HG03196 (cell line): Measurements from ENCODE around the gene KIAA1755.
"Not testable (repeated sequence)": the region's sequence is repeated elsewhere in the genome, so short reads cannot be mapped to it uniquely, and the experiment has no call there.

Source experiments
- ATAC-seq: cut with Tn5 transposase; IDR thresholded peaks from one replicate; pipeline ENCODE4 v1.9.1; 2021; ENCODE audit not compliant: unreplicated experiment

KIAA1755 gene

GRCh38 chr20:38290829-38291814 is 30.6 kb upstream of the KIAA1755 start:
- no peak for ATAC-seq

- no peak for ATAC-seq
Observed at GRCh38 chr20:38286586-38287531, 26.3 kb upstream of the KIAA1755 start.

DNA sequence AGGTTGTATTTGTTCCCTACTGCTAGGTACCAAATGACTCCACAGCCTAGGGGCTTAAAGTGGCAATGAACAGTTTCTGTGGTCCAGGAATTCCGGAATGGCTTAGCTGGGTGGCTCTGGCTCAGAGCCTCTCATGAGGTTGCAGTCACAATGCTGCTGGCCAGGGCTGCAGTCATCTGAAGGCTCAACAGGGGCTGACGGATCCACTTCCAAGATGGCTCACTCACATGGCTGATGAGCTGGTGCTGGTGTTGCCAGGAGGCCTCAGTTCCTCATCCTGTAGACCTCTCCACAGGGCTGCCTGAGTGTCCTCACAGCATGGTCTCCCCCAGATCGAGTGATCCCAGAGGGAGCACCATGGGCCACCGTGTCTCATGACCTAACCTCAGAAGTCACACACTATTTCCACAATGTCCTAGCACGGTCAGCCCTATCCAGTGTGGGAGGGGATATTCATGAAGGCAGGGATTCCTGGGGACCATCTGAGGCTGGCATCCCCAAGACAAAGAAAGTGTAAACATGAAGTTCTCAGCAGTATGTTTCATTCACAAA is 24.4 kb upstream of the KIAA1755 start:
- ATAC-seq = no peak

DNA sequence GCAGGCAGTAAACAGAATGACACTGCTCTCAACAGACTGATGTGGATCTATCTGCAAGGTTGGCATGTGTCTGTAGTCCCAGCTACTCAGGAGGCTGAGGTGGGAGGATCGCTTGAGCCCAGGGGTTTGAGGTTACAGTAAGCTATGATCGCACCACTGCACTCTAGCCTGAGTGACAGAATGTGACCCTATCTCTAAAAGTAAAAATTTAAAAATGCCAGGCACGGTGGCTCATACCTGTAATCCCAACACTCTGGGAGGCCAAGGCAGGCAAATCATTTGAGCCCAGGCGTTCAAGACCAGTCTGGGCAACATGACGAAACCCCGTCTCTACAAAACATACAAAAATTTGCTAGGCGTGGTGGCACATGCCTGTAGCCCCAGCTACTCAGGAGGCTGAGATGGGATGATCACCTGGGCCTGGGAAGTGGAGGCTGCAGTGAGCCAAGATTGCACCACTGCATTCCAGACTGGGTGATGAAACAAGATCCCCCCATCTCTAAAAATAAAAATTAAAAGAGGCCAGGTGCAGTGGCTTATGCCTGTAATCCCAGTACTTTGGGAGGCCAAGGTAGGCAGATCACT is 23.6 kb upstream of the KIAA1755 start:
- not testable (repeated sequence) for ATAC-seq

DNA sequence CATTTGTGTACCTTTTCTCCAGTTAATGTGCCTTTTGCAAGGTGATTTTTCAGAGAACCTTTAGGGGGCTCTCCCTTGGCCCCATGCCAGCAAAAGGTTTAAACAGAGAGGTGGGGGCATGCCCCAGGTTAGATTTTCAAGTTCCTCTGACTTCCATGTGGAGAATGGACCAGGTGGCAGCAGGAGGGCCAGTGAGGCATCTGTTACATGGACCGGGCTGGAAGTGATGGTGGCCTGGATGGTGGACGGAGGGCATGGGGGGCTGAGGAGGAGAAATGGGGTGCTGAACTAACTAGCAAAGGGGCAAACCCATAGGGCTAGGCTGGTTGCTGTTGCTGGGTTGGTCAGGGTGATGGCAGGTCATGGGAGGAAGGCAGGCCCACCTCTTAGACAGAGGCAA is 22.7 kb upstream of the KIAA1755 start:
- ATAC-seq = no peak

DNA sequence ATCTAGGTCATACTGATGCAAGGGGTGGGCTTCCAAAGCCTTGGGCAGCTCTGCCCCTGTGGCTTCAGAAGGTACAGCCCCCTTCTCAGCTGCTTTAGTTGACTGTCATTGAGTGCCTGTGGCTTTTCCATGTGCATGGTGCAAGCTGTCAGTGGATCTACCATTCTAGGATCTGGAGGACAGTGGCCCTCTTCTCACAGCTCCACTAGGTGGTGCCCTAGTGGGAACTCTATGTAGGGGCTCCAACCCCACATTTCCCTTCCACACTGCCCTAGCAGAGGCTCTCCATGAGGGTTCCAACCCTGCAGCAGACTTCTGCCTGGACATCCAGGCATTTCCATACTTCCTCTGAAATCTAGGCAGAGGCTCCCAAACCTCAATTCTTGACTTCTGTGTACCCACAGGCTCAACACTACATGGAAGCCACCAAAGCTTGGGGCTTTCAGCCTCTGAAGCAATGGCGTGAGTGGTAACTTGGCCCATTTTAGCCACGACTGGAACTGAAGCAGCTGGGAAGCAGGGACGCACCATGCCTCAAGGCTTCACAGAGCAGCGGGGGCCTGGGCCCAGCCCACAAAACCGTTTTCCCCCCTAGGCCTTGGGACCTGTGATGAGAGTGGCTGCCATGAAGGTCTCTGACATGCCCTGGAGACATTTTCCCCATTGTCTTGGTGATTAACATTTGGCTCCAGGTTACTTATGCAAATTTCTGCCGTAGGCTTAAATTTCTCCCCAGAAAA is 20.8 kb upstream of the KIAA1755 start:
- not testable (repeated sequence) for ATAC-seq

- ATAC-seq = no peak
Observed at GRCh38 chr20:38278763-38279162, 18.2 kb upstream of the KIAA1755 start.

DNA sequence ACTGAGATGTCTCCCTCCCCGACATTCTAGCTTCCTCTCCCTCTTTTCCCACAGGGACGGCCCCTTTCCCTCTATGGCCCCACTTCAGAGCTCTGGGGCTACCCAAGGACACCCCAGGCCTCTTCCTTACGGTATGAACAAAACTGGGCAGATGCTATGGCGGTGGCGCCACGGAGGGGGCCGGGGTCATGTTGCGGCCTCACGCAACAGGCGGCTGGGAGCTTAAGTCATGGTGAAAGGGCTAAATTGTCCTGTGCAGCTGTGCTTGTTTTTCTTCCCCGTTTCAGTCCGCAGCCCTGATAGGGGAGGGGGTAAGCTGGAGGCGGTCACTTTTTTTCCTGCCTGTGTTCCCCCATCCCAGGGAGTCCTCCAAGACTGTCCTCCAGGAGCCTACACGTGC is 17.6 kb upstream of the KIAA1755 start:
- ATAC-seq = no peak

DNA sequence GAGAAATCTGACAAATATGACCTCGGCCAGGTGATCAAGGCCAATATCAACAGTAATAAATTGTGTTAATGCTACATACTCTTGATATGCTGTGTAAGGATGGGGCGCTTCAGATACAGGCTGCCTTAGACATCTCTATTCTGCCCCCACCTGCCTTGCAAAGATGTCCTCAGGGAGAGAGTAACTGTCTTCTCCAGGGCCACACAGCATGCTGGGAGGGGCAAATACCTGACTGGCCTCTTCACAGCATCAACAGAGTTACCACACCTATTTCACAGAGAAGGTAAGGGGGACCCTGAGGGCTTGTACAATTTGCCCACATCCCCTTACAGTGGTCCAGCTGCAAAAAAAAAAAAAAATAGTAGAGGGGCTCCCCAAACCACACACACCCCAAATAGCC is 17.2 kb upstream of the KIAA1755 start:
- no peak for ATAC-seq

DNA sequence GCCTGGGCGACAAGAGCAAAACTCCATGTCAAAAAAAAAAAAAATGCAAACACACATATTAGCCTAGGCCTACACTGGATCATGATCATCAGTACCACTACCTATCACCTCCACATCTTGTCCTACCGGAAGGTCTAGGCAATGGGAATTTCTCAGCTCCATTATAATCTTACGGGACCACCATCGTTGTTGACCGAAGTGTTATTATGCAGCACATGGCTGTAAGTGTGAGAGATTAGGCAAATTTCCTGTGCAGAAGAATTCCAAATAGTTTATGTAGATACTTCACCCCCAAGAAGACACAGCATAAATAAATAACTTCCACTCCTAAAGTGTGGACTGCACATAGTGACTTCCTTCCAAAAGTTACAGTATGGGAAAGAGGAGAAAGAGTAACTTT is 16.8 kb upstream of the KIAA1755 start:
- no peak for ATAC-seq

DNA sequence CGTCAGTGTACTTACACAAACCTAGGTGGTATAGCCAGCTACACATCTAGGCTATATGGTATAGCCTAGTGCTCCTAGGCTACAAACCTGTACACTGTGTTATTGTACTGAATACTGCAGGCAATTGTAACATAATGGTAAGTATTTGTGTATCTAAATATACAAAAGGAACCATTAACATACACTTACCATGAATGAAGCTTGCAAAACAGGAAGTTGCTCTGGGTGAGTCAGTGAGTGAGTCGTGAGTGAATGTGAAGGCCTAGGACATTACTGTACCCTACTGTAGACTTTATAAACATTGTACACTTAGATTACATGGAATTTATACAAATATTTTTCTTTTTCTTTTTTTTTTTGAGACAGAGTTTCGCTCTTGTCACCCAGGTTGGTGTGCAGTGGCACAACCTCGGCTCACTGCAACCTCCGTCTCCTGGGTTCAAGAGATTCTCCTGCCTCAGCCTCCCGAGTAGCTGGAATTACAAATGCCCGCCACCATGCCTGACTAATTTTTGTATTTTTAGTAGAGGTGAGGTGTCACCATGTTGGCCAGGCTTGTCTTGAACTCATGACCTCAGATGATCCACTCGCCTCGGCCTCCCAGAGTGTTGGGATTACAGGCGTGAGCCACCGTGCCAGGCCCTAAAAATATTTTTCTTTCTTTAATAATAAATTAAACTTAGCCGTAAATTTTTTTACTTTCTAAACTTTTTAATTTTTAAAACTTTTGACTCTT is 15.4 kb upstream of the KIAA1755 start:
- ATAC-seq = no peak

GRCh38 chr20:38272961-38273360 is 12.4 kb upstream of the KIAA1755 start:
- no peak for ATAC-seq

GRCh38 chr20:38272398-38272797 is 11.9 kb upstream of the KIAA1755 start:
- ATAC-seq = no peak

- ATAC-seq = no peak
Observed at GRCh38 chr20:38271608-38272120, 11.1 kb upstream of the KIAA1755 start.

GRCh38 chr20:38270869-38271605 is 10.5 kb upstream of the KIAA1755 start:
- ATAC-seq = no peak

DNA sequence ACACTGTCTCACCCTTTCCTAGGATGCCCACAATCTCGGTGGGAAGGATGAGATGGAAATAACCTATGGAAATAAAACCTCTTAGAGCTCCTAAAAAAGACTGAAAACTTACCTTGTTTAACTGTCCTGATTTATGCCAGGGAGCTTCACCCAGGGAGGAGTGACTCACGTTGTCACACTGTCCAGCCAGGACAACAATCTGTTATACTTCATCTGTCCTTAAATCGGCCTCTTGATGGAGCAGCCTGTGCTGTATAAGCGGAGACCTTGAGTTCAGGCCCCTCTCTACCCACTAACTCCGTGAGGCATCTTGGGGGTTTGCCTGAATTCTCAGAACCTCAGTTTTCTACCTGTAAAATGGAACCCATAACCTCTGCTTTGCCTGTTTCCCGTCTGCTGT is 9.2 kb upstream of the KIAA1755 start:
- no peak for ATAC-seq

DNA sequence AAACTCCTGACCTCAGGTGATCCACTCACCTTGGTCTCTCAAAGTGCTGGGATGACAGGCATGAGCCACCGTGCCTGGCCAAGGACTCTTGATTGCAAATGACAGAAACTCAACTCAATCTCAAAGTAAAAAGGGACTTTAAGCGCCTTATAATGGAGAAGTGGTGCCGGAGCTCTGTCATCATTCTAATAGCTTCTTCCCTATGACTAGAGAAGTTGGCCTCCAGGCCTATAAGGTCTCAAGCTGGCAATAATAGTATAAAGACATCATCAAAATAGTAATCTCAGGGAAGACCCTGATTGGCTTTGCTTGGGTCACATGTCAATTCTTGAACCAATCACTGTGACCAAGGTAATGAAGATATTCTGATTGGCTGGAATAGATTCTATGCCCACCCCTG is 8.5 kb upstream of the KIAA1755 start:
- no peak for ATAC-seq

- no peak for ATAC-seq
Observed at GRCh38 chr20:38267901-38268514, 7.5 kb upstream of the KIAA1755 start.
